KBM-7 (cell line): ENCODE data around the gene GTF2A1L.

Source experiments
- DNase-seq: peaks from one replicate; pipeline ENCODE4 v3.0.0-alpha.2; 2015
- in situ Hi-C: fragments of 300-500 bp; cut with MboI; formaldehyde crosslinking; loops from 2 replicates; pipeline ENCODE4 v1.14.3; 2020; ENCODE audit warnings: low sequenced_read_pairs, low pct_unique_long_range_greater_than_20kb, mixed read lengths

Gene GTF2A1L

GRCh38 chr2:48724278-48724677 is 106.6 kb downstream of the GTF2A1L start:
- DNase-seq: no peak
- in situ Hi-C loops: no loop called here

- no peak for DNase-seq
- in situ Hi-C loops: no loop called here
Measured at GRCh38 chr2:48725696-48726494, 108.2 kb downstream of the GTF2A1L start.

GRCh38 chr2:48727560-48727959 is 109.9 kb downstream of the GTF2A1L start:
- no peak for DNase-seq
- in situ Hi-C loops: no loop called here

- in situ Hi-C loops: no loop called here
- no peak for DNase-seq
Measured at GRCh38 chr2:48728295-48728694, 110.6 kb downstream of the GTF2A1L start.

GRCh38 chr2:48728840-48729239 is 111.2 kb downstream of the GTF2A1L start:
- DNase-seq: no peak
- in situ Hi-C loops: no loop called here
